Right cardiac atrium (tissue), 5 donors: ENCODE measurements around the gene GSDME. TPM values are rescaled to one million over a fixed set of nuclear protein-coding genes. Genes with fewer than 3 reads are reported as not detected.

Experiments used
- ATAC-seq, 2 donors: fragments of 200-7000 bp; cut with Tn5 transposase; one replicate each; pipeline versions ENCODE4 v1.8.0 to v1.9.1; 2020; ENCODE audit warnings: moderate library complexity in 2 of 2, mild to moderate bottlenecking in 1 of 2
- DNase-seq, 3 donors: peaks; one replicate each; pipeline ENCODE4 v3.0.0-alpha.2; 2020
- H3K27ac ChIP-seq: one replicate; pipeline ENCODE4 v1.5.1; 2013; ENCODE audit warnings: mild to moderate bottlenecking, low read length, control low read depth, moderate library complexity
- H3K27me3 ChIP-seq: one replicate; pipeline ENCODE4 v1.6.1; 2013; ENCODE audit not compliant: control insufficient read depth, insufficient read depth
- H3K4me1 ChIP-seq: one replicate; pipeline ENCODE4 v1.6.1; 2013; ENCODE audit warnings: low read length; ENCODE audit not compliant: control insufficient read depth, insufficient read depth
- H3K4me3 ChIP-seq: one replicate; pipeline ENCODE4 v1.5.1; 2013; ENCODE audit warnings: low read length, control low read depth
- H3K9me3 ChIP-seq: one replicate; pipeline ENCODE4 v1.6.1; 2013; ENCODE audit warnings: low read length; ENCODE audit not compliant: control insufficient read depth
- WGBS: extraction: QIAGEN DNeasy Blood & Tissue Kit; methylation state at CpG from one replicate; pipeline ENCODE4 v1.1.7; 2013; 5-methylcytosine and 5-hydroxymethylcytosine counted together
- intact Hi-C, 4 donors: fragments of 100-400 bp; cut with DNase I; formaldehyde crosslinking; loops; one replicate each; pipeline versions ENCODE4 v1.11.0 to v1.14.0; 2022 to 2023
- polyA plus RNA-seq: library from polyadenylated mRNA; stranded (reverse); fragments of 200-250 nt; gene quantifications from one replicate; pipeline ENCODE4 v1.2.3, GENCODE V29; 2013
- total RNA-seq, 4 donors: library from RNA; stranded (reverse); fragmentation: NEBNext Ultra II Directional; extraction: Animal tissue kit (Norgen Biotek cat#: 25700); gene quantifications; one replicate each; pipeline ENCODE4 v1.2.1, GENCODE V29; 2021
- donor health status: healthy with polysubstance abuse.
- donor health status: DM: no; HTN: yes; CAD: no.
- donor health status: DM: no; HTN: no; CAD: no.
- donor health status: DM: no; HTN: yes; CAD: no; lungs with severe emphysema.
- donor health status: DM: yes; HTN: yes; CAD: no.

GSDME gene
- total and polyA plus RNA-seq, 5 donors: 4.9 to 9.9 (median 5.3) TPM

- DNase-seq: no peak
- Histone ChIP-seq H3K27ac (no peak overlapping the region), H3K4me3 (no peak overlapping the region), H3K4me1 (no peaks in the 10 kb centered on the region), H3K9me3 (no peaks in the 10 kb centered on the region), H3K27me3 (no peaks in the 10 kb centered on the region)
- intact Hi-C loops: loop anchor here in 2 of 4 donors (10.0 kb wide), 2 partner anchors 256 to 366 kb away; no protein-coding TSS in a partner anchor
- no peak for ATAC-seq
- whole genome bisulfite sequencing: 57% methylated on average over 2 of the region's 2 CpGs
Observed at GRCh38 chr7:24660546-24660945, 96.7 kb downstream of the GSDME start.

GRCh38 chr7:24659505-24659904 lies 97.8 kb downstream of the GSDME start:
- intact Hi-C loops: no loop called here
- H3K27me3 ChIP-seq: no peaks in the 10 kb centered on the region
- DNase-seq: no peak
- ATAC-seq: no peak
- WGBS: 80% methylated on average over 2 of the region's 2 CpGs
- no peaks in the 10 kb centered on the region for H3K4me1 ChIP-seq
- H3K27ac ChIP-seq: no peak overlapping the region
- no peak overlapping the region for H3K4me3 ChIP-seq
- H3K9me3 ChIP-seq: no peaks in the 10 kb centered on the region

GRCh38 chr7:24657980-24658379 lies 99.3 kb downstream of the GSDME start:
- ATAC-seq: no peak
- H3K4me1 ChIP-seq: no peaks in the 10 kb centered on the region

GRCh38 chr7:24656608-24657007 lies 100.7 kb downstream of the GSDME start:
- Histone ChIP-seq H3K9me3 (no peaks in the 10 kb centered on the region), H3K4me3 (no peak overlapping the region), H3K4me1 (no peaks in the 10 kb centered on the region), H3K27me3 (no peaks in the 10 kb centered on the region), H3K27ac (no peak overlapping the region)
- intact Hi-C loops: no loop called here
- ATAC-seq (no peak), DNase-seq (no peak)
- 93% methylated on average over 6 of the region's 6 CpGs for WGBS

More at GRCh38 chr7:24657980-24658379, 99.3 kb downstream of the GSDME start:
- Histone ChIP-seq H3K4me3 (no peak overlapping the region), H3K27ac (no peak overlapping the region), H3K9me3 (no peaks in the 10 kb centered on the region), H3K27me3 (no peaks in the 10 kb centered on the region)
- intact Hi-C loops: no loop called here
- no peak for DNase-seq

- no peak for ATAC-seq
- WGBS: 59% methylated on average over 1 of the region's 1 CpG
Observed at GRCh38 chr7:24654305-24654704, 103.0 kb downstream of the GSDME start.

GRCh38 chr7:24653316-24654085 lies 103.8 kb downstream of the GSDME start:
- Histone ChIP-seq H3K27me3 (no peaks in the 10 kb centered on the region), H3K9me3 (no peaks in the 10 kb centered on the region), H3K27ac (no peak overlapping the region), H3K4me3 (peak overlapping the region; percentile 40), H3K4me1 (no peaks in the 10 kb centered on the region)
- WGBS: 50% methylated on average over 4 of the region's 4 CpGs
- intact Hi-C loops: no loop called here
- ATAC-seq (peak in 1 of 2 donors; percentile 39), DNase-seq (peak in 1 of 3 donors; percentile 6)

More at GRCh38 chr7:24654305-24654704, 103.0 kb downstream of the GSDME start:
- Histone ChIP-seq H3K4me3 (no peak overlapping the region), H3K9me3 (no peaks in the 10 kb centered on the region), H3K27me3 (no peaks in the 10 kb centered on the region), H3K27ac (no peak overlapping the region), H3K4me1 (no peaks in the 10 kb centered on the region)
- intact Hi-C loops: no loop called here
- DNase-seq: no peak

GRCh38 chr7:24652251-24652939 lies 104.9 kb downstream of the GSDME start:
- Histone ChIP-seq H3K4me1 (no peaks in the 10 kb centered on the region), H3K27ac (no peak overlapping the region), H3K9me3 (no peaks in the 10 kb centered on the region), H3K4me3 (peak overlapping the region; percentile 18), H3K27me3 (no peaks in the 10 kb centered on the region)
- DNase-seq (no peak), ATAC-seq (no peak)
- intact Hi-C loops: no loop called here
- 68% methylated on average over 5 of the region's 5 CpGs for WGBS

Other genes starting within 250 kb of the GSDME start
- 10 to 100 TPM; 13.7 to 25.3 (median 17.0) TPM for gene PALS2, start 184.0 kb downstream of the GSDME start, total RNA-seq
- gene PALS2, start 184.0 kb downstream of the GSDME start, polyA plus RNA-seq: 1.3 TPM
- 10 to 100 TPM in 2 of 4 donors, 1 to 10 TPM in 2; 9.0 to 12.9 (median 10.4) TPM for gene OSBPL3, start 222.7 kb upstream of the GSDME start, total RNA-seq
- gene OSBPL3, start 222.7 kb upstream of the GSDME start, polyA plus RNA-seq: 3.2 TPM